SK-N-SH (cell line): ENCODE results near the gene CNOT4. TPM values are rescaled to one million over a fixed set of nuclear protein-coding genes. Genes with fewer than 3 reads are reported as not detected.

ENCODE experiments used
- CTCF ChIA-PET: fragments of 300-600, 350-600 bp; formaldehyde crosslinking; extraction: SDS; loops from one replicate; lab custom pipeline; 2021; lab: Yijun Ruan, JAX
- POLR2A ChIA-PET: fragments of 350-600 bp; sonication (Branson Sonifier 250); formaldehyde crosslinking; extraction: SDS; loops from one replicate; lab custom pipeline; 2020; ENCODE audit warnings: antibody characterized with exemption, inconsistent platforms; lab: Yijun Ruan, JAX
- DNase-seq: peaks from one replicate; pipeline ENCODE4 v3.0.0; 2012
- H2AFZ ChIP-seq: fragments of 200-600 bp; sonication (generic); 2 replicates; pipeline ENCODE4 v1.8.1; 2016; ENCODE audit warnings: antibody characterized with exemption, mild to moderate bottlenecking, low read depth
- H3F3A ChIP-seq: fragments of 200-600 bp; sonication (generic); replicated peaks from 2 replicates; pipeline ENCODE3; 2016; ENCODE audit warnings: antibody characterized with exemption, mild to moderate bottlenecking; ENCODE audit not compliant: insufficient read depth
- H3K27ac ChIP-seq, 2 experiments: fragments of 200-500 bp in 1 of 2; fragments of 200-600 bp in 1 of 2; sonication (Bioruptor generic) in 1 of 2; sonication (generic), shearing (Covaris generic) in 1 of 2; 2 replicates each; pipeline versions ENCODE4 v1.5.1 to v1.6.1; 2014 to 2016; ENCODE audit warnings: low read depth in 2 of 2, inconsistent platforms in 1 of 2, low read length in 1 of 2, mild to moderate bottlenecking in 1 of 2, mixed read lengths in 1 of 2
- H3K27me3 ChIP-seq: fragments of 200-600 bp; sonication (generic), shearing (Covaris generic); 2 replicates; pipeline ENCODE4 v1.6.1; 2016; ENCODE audit warnings: mixed run types; ENCODE audit not compliant: insufficient read depth
- H3K36me3 ChIP-seq, 2 experiments: fragments of 200-500 bp in 1 of 2; fragments of 200-600 bp in 1 of 2; sonication (Bioruptor generic) in 1 of 2; sonication (generic) in 1 of 2; replicated peaks in 1 of 2; 2 replicates each; pipeline versions ENCODE3 to v1.5.1; 2014 to 2016; ENCODE audit warnings: low read length in 1 of 2, mild to moderate bottlenecking in 1 of 2; ENCODE audit not compliant: insufficient read depth in 2 of 2, control insufficient read depth in 1 of 2
- H3K4me1 ChIP-seq, 2 experiments: fragments of 200-500 bp in 1 of 2; fragments of 200-600 bp in 1 of 2; sonication (Bioruptor generic) in 1 of 2; sonication (generic), shearing (Covaris generic) in 1 of 2; 2 replicates each; pipeline versions ENCODE4 v1.5.1 to v1.6.1; 2014 to 2016; ENCODE audit warnings: low read depth in 1 of 2, low read length in 1 of 2, mixed run types in 1 of 2; ENCODE audit not compliant: insufficient read depth in 2 of 2, control insufficient read depth in 1 of 2
- H3K4me2 ChIP-seq: fragments of 200-600 bp; sonication (generic), shearing (Covaris generic); 2 replicates; pipeline ENCODE4 v1.6.1; 2017; ENCODE audit warnings: mixed run types
- H3K4me3 ChIP-seq, 2 experiments: fragments of 200-500 bp in 1 of 2; fragments of 200-600 bp in 1 of 2; sonication (Bioruptor generic) in 1 of 2; sonication (generic), shearing (Covaris generic) in 1 of 2; 2 replicates each; pipeline versions ENCODE4 v1.5.1 to v1.8.1; 2014 to 2016; ENCODE audit warnings: low read depth in 2 of 2, inconsistent platforms in 1 of 2, low read length in 1 of 2, mild to moderate bottlenecking in 1 of 2, mixed read lengths in 1 of 2, moderate library complexity in 1 of 2
- H3K79me2 ChIP-seq: fragments of 200-600 bp; sonication (generic); 2 replicates; pipeline ENCODE4 v1.8.1; 2017; ENCODE audit warnings: mild to moderate bottlenecking; ENCODE audit not compliant: insufficient read depth
- H3K9ac ChIP-seq: fragments of 200-600 bp; sonication (generic); 2 replicates; pipeline ENCODE4 v1.6.1; 2017; ENCODE audit warnings: mixed run types
- H3K9me2 ChIP-seq: fragments of 200-600 bp; sonication (generic); 2 replicates; pipeline ENCODE4 v1.6.1; 2017; ENCODE audit warnings: mixed run types
- H3K9me3 ChIP-seq: fragments of 200-600 bp; sonication (generic); 2 replicates; pipeline ENCODE4 v1.6.1; 2017; ENCODE audit warnings: mixed run types, mild to moderate bottlenecking, moderate library complexity
- H4K20me1 ChIP-seq: fragments of 200-600 bp; sonication (generic); 2 replicates; pipeline ENCODE4 v1.6.1; 2017; ENCODE audit warnings: mild to moderate bottlenecking, mixed run types; ENCODE audit not compliant: insufficient read depth
- CHD2 ChIP-seq: fragments of 150-350 bp; IDR thresholded peaks from 2 replicates; pipeline ENCODE4 v1.6.1; 2018; ENCODE audit warnings: low read length; ENCODE audit not compliant: partially characterized antibody
- ELF1 ChIP-seq: IDR thresholded peaks from 2 replicates; pipeline ENCODE4 v1.4.0; 2012
- EP300 ChIP-seq, 2 experiments: IDR thresholded peaks; 2 replicates each; pipeline versions ENCODE4 v1.4.0 to v1.6.1; 2012; ENCODE audit warnings: borderline replicate concordance in 1 of 2, low read depth in 1 of 2, low read length in 1 of 2
- FOSL2 ChIP-seq: IDR thresholded peaks from 2 replicates; pipeline ENCODE4 v1.4.0; 2012; ENCODE audit warnings: low read depth, mild to moderate bottlenecking, moderate library complexity, borderline replicate concordance
- FOXM1 ChIP-seq: IDR thresholded peaks from 2 replicates; pipeline ENCODE4 v1.4.0; 2012; ENCODE audit warnings: low read depth, mild to moderate bottlenecking
- GABPA ChIP-seq: IDR thresholded peaks from 2 replicates; pipeline ENCODE4 v1.4.0; 2012; ENCODE audit warnings: low read depth, mild to moderate bottlenecking
- GATA2 ChIP-seq: sonication (generic); formaldehyde crosslinking; IDR thresholded peaks from 2 replicates; pipeline ENCODE4 v1.5.0; 2020; ENCODE audit warnings: mild to moderate bottlenecking, missing genetic modification reagents
- MAX ChIP-seq: IDR thresholded peaks from 2 replicates; pipeline ENCODE4 v1.4.0; 2012; ENCODE audit warnings: low read depth
- MXI1 ChIP-seq: IDR thresholded peaks from 2 replicates; pipeline ENCODE4 v1.6.1; 2012; ENCODE audit warnings: mild to moderate bottlenecking, low read depth, low read length, improper control_type of control experiment
- NFIC ChIP-seq: IDR thresholded peaks from 2 replicates; pipeline ENCODE4 v1.4.0; 2012; ENCODE audit warnings: borderline replicate concordance
- NRF1 ChIP-seq: IDR thresholded peaks from 2 replicates; pipeline ENCODE4 v1.6.1; 2012; ENCODE audit warnings: low read depth, mild to moderate bottlenecking, low read length
- POLR2AphosphoS5 ChIP-seq: IDR thresholded peaks from 2 replicates; pipeline ENCODE4 v1.6.1; 2012; ENCODE audit warnings: low read depth, low read length
- RCOR1 ChIP-seq: fragments of 150-350 bp; IDR thresholded peaks from 2 replicates; pipeline ENCODE4 v1.6.1; 2017; ENCODE audit warnings: antibody characterized with exemption, low read length
- RFX5 ChIP-seq: IDR thresholded peaks from 2 replicates; pipeline ENCODE4 v1.6.1; 2012; ENCODE audit warnings: mild to moderate bottlenecking, improper control_type of control experiment, low read length
- RXRA ChIP-seq: IDR thresholded peaks from 2 replicates; pipeline ENCODE4 v1.4.0; 2012; ENCODE audit warnings: low read depth, mild to moderate bottlenecking, borderline replicate concordance
- SIN3A ChIP-seq: IDR thresholded peaks from 2 replicates; pipeline ENCODE4 v1.6.1; 2012; ENCODE audit warnings: low read depth, mild to moderate bottlenecking, low read length, moderate library complexity, borderline replicate concordance
- TAF1 ChIP-seq: IDR thresholded peaks from 2 replicates; pipeline ENCODE4 v1.6.1; 2012; ENCODE audit warnings: low read depth, mild to moderate bottlenecking, low read length, moderate library complexity, borderline replicate concordance
- TEAD4 ChIP-seq: IDR thresholded peaks from 2 replicates; pipeline ENCODE4 v1.4.0; 2012; ENCODE audit warnings: mild to moderate bottlenecking, borderline replicate concordance; ENCODE audit not compliant: insufficient read depth
- USF1 ChIP-seq: IDR thresholded peaks from 2 replicates; pipeline ENCODE4 v1.4.0; 2012; ENCODE audit warnings: low read depth, borderline replicate concordance
- USF2 ChIP-seq: fragments of 150-350 bp; IDR thresholded peaks from 2 replicates; pipeline ENCODE4 v1.6.1; 2017; ENCODE audit warnings: antibody characterized with exemption, low read length, low read depth, borderline replicate concordance
- ZBTB33 ChIP-seq: IDR thresholded peaks from 2 replicates; pipeline ENCODE4 v1.4.0; 2012; ENCODE audit warnings: low read depth, borderline replicate concordance
- WGBS: methylation state at CpG from one replicate; pipeline ENCODE4 v1.1.6; 2017; ENCODE audit warnings: low lambda C conversion rate; 5-methylcytosine and 5-hydroxymethylcytosine counted together
- polyA plus RNA-seq, 3 experiments: library from polyadenylated mRNA; depleted of rRNA; stranded (reverse); fragments of >200 nt; gene quantifications; 2 replicates each; pipeline ENCODE4 v1.2.3, GENCODE V29; 2012

Gene CNOT4
- polyA plus RNA-seq, 1 of the 3 experiments (the other 2 are of a cell fraction), result 8.0 TPM

GRCh38 chr7:135328526-135328925 is 181.4 kb downstream of the CNOT4 start:
- Histone ChIP-seq H3K9ac (no peak overlapping the region), H3K4me2 (no peak overlapping the region), H3K4me1 (peaks cover 0 to 17% of the 10 kb centered on the region in 2 experiments; a peak in 2 of 4 replicates), H3K79me2 (no peaks in the 10 kb centered on the region), H3K9me2 (no peaks in the 10 kb centered on the region), H3K27ac (no peak overlapping the region), H3K9me3 (no peaks in the 10 kb centered on the region), H3F3A (no peaks in the 10 kb centered on the region), H3K4me3 (no peak overlapping the region), H2AFZ (no peak overlapping the region), H4K20me1 (no peaks in the 10 kb centered on the region), H3K27me3 (no peaks in the 10 kb centered on the region), H3K36me3 (no peaks in the 10 kb centered on the region)
- no peak for DNase-seq
- POLR2A ChIA-PET, result no interaction called here
- TF ChIP-seq FOSL2, result no peak
- TF ChIP-seq ELF1, result no peak
- TF ChIP-seq ZBTB33, result no peak
- TF ChIP-seq TEAD4, result no peak
- TF ChIP-seq USF1, result no peak
- no peak for TF ChIP-seq TAF1
- TF ChIP-seq MAX, result no peak
- no peak for TF ChIP-seq RFX5
- TF ChIP-seq GATA2 (CRISPR knock-in tag), result no peak
- TF ChIP-seq POLR2AphosphoS5, result no peak
- TF ChIP-seq GABPA, result no peak
- 65% methylated on average over 7 of the region's 7 CpGs for WGBS
- CTCF ChIA-PET, result interaction anchor here (1.3 to 5.2 kb wide), 3 partner anchors 10 to 54 kb away, joined by 3 to 33 read pairs (median 21); no protein-coding TSS in a partner anchor

GRCh38 chr7:135328053-135328452 is 181.8 kb downstream of the CNOT4 start:
- Histone ChIP-seq H2AFZ (no peak overlapping the region), H3K4me1 (peaks cover 0 to 17% of the 10 kb centered on the region in 2 experiments; a peak in 2 of 4 replicates), H3K27me3 (no peaks in the 10 kb centered on the region), H3K79me2 (no peaks in the 10 kb centered on the region), H3K4me2 (no peak overlapping the region), H3K9ac (no peak overlapping the region), H3K9me2 (no peaks in the 10 kb centered on the region), H3F3A (no peaks in the 10 kb centered on the region), H3K4me3 (no peak overlapping the region), H3K27ac (no peak overlapping the region), H3K36me3 (no peaks in the 10 kb centered on the region), H3K9me3 (no peaks in the 10 kb centered on the region), H4K20me1 (no peaks in the 10 kb centered on the region)
- WGBS, result 79% methylated on average over 3 of the region's 3 CpGs
- DNase-seq, result no peak
- CTCF ChIA-PET, result interaction anchor here (1.3 to 5.2 kb wide), 3 partner anchors 10 to 54 kb away, joined by 3 to 33 read pairs (median 21); no protein-coding TSS in a partner anchor
- POLR2A ChIA-PET, result no interaction called here
- no peak for TF ChIP-seq RXRA
- no peak for TF ChIP-seq USF2
- no peak for TF ChIP-seq POLR2AphosphoS5
- TF ChIP-seq ZBTB33, result no peak
- no peak for TF ChIP-seq SIN3A
- no peak for TF ChIP-seq EP300 (IDR thresholded peaks at IDR 0.05; ENCODE audit: borderline replicate concordance in 1 of 2, low read depth in 1 of 2, low read length in 1 of 2)
- TF ChIP-seq CHD2, result no peak
- TF ChIP-seq MXI1, result no peak
- no peak for TF ChIP-seq NFIC
- no peak for TF ChIP-seq RCOR1
- no peak for TF ChIP-seq ELF1
- no peak for TF ChIP-seq NRF1
- TF ChIP-seq MAX, result no peak
- TF ChIP-seq FOXM1, result no peak
- no peak for TF ChIP-seq TAF1
- no peak for TF ChIP-seq TEAD4
